SU-DHL-6 (cell line): ENCODE data around the gene EEF1E1.

Experiments used
- H2AFZ ChIP-seq: fragments of 200-600 bp; sonication (generic); 2 replicates; pipeline ENCODE4 v1.6.1; 2014; ENCODE audit warnings: low read depth, mild to moderate bottlenecking, moderate library complexity, mixed read lengths, antibody characterized with exemption, low read length; ENCODE audit not compliant: severe bottlenecking
- H3F3A ChIP-seq: fragments of 200-600 bp; shearing (Covaris generic); 2 replicates; pipeline ENCODE4 v1.6.0; 2016; ENCODE audit warnings: antibody characterized with exemption, mild to moderate bottlenecking; ENCODE audit not compliant: insufficient read depth
- H3K27ac ChIP-seq: fragments of 200-600 bp; sonication (generic); 2 replicates; pipeline ENCODE4 v1.5.1; 2016; ENCODE audit warnings: low read depth, mild to moderate bottlenecking, low read length, moderate library complexity, mixed read lengths
- H3K27me3 ChIP-seq: fragments of 200-600 bp; sonication (generic), shearing (Covaris generic); 2 replicates; pipeline ENCODE4 v1.6.0; 2014; ENCODE audit warnings: mild to moderate bottlenecking, low read length
- H3K36me3 ChIP-seq: fragments of 200-600 bp; sonication (generic); 2 replicates; pipeline ENCODE4 v1.6.1; 2014; ENCODE audit warnings: mild to moderate bottlenecking, low read length, mixed read lengths
- H3K4me2 ChIP-seq: fragments of 300-600, 200-600 bp; shearing (Covaris generic), sonication (generic); 2 replicates; pipeline ENCODE4 v1.6.0; 2014; ENCODE audit warnings: low read length, low read depth, mild to moderate bottlenecking; ENCODE audit not compliant: poor library complexity, severe bottlenecking
- H3K4me3 ChIP-seq: fragments of 200-600 bp; sonication (generic); 2 replicates; pipeline ENCODE4 v1.5.1; 2014; ENCODE audit warnings: antibody characterized with exemption, low read length, mild to moderate bottlenecking, mixed read lengths; ENCODE audit not compliant: insufficient read depth, poor library complexity, severe bottlenecking
- H3K79me2 ChIP-seq: fragments of 200-600 bp; sonication (generic); 2 replicates; pipeline ENCODE4 v1.6.1; 2014; ENCODE audit warnings: mild to moderate bottlenecking, low read length, moderate library complexity; ENCODE audit not compliant: insufficient read depth
- H3K9ac ChIP-seq: fragments of 200-600 bp; sonication (generic); 2 replicates; pipeline ENCODE4 v1.7.0; 2014; ENCODE audit warnings: mild to moderate bottlenecking, low read length
- H3K9me2 ChIP-seq: fragments of 200-600 bp; sonication (generic); replicated peaks from 2 replicates; pipeline ENCODE4 v1.6.1; 2014; ENCODE audit warnings: low read length; ENCODE audit not compliant: insufficient read depth
- H3K9me3 ChIP-seq: fragments of 200-600 bp; sonication (generic); 2 replicates; pipeline ENCODE4 v1.6.1; 2014; ENCODE audit warnings: low read length, mixed read lengths; ENCODE audit not compliant: insufficient read depth
- H4K20me1 ChIP-seq: fragments of 200-600 bp; sonication (generic); 2 replicates; pipeline ENCODE4 v1.6.1; 2014; ENCODE audit warnings: low read depth, mild to moderate bottlenecking, antibody characterized with exemption, low read length, moderate library complexity, mixed read lengths
- EZH2phosphoT487 ChIP-seq: fragments of 200-600 bp; sonication (generic), shearing (Covaris generic); conservative IDR thresholded peaks from 2 replicates; pipeline ENCODE4 v1.6.1; 2018; ENCODE audit warnings: mild to moderate bottlenecking, antibody characterized with exemption, low read length, moderate library complexity, mixed read lengths
- TF ChIP-seq, protein P1 (sequence below): fragments of 200-600 bp; sonication (generic); IDR thresholded peaks from one replicate; pipeline ENCODE4 v1.5.1; 2017; ENCODE audit warnings: antibody characterized with exemption, mild to moderate bottlenecking, low read length, moderate library complexity; ENCODE audit not compliant: insufficient read depth, poor library complexity, severe bottlenecking

Gene EEF1E1

DNA sequence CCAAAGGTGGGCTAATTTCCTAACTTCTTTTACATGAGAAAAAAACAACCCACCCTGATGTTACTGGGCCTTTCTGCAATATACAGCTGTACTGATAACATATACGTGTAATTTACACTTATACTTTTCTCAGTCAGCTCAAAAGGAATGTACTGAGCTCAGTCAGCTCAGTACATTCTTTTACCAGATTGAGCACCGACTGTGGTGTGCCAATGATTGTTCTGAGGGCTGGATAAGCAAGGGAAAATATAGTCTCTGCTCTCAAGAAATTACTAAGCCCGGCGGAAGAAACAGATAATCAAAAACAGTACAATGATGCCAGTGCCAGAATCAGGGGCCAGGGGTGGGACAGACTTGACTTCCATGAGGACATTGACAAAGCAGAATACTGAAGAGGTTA, 28.1 kb downstream of the EEF1E1 start:
- Histone ChIP-seq H3F3A (no peaks in the 10 kb centered on the region), H4K20me1 (no peaks in the 10 kb centered on the region), H3K9ac (no peak overlapping the region), H3K4me3 (no peak overlapping the region), H3K36me3 (peaks cover 3% of the 10 kb centered on the region; the same call in 1 of the 2 replicates), H3K79me2 (no peaks in the 10 kb centered on the region), H2AFZ (no peak overlapping the region), H3K9me2 (no peaks in the 10 kb centered on the region), H3K27ac (no peak overlapping the region), H3K27me3 (no peaks in the 10 kb centered on the region), H3K4me2 (no peak overlapping the region), H3K9me3 (no peaks in the 10 kb centered on the region)
- TF ChIP-seq, protein P1, sequence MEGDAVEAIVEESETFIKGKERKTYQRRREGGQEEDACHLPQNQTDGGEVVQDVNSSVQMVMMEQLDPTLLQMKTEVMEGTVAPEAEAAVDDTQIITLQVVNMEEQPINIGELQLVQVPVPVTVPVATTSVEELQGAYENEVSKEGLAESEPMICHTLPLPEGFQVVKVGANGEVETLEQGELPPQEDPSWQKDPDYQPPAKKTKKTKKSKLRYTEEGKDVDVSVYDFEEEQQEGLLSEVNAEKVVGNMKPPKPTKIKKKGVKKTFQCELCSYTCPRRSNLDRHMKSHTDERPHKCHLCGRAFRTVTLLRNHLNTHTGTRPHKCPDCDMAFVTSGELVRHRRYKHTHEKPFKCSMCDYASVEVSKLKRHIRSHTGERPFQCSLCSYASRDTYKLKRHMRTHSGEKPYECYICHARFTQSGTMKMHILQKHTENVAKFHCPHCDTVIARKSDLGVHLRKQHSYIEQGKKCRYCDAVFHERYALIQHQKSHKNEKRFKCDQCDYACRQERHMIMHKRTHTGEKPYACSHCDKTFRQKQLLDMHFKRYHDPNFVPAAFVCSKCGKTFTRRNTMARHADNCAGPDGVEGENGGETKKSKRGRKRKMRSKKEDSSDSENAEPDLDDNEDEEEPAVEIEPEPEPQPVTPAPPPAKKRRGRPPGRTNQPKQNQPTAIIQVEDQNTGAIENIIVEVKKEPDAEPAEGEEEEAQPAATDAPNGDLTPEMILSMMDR, result no peak
- no peak for TF ChIP-seq EZH2phosphoT487

DNA sequence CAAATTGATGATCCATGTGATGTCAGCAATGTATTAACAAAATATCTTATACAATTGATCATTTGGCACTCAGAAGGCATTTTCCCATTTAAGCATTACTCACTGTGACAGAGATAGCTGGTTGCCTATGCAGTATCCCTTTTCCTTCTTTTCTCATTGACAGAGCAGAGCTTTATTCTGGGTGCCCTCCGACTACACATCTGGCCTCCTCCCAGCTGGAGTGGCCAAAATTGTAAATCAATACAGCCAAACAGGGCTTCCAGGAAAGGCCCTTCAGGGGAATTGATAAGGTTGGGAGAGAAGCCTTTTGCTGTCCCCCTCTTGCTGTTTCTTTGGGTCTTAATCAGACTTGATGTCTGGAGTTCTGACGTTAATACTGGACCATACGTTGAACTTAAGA, 28.6 kb downstream of the EEF1E1 start:
- Histone ChIP-seq H3K27ac (no peak overlapping the region), H3K4me2 (no peak overlapping the region), H3K79me2 (no peaks in the 10 kb centered on the region), H3F3A (no peaks in the 10 kb centered on the region), H3K9me3 (no peaks in the 10 kb centered on the region), H4K20me1 (no peaks in the 10 kb centered on the region), H2AFZ (no peak overlapping the region), H3K27me3 (no peaks in the 10 kb centered on the region), H3K9ac (no peak overlapping the region), H3K4me3 (no peak overlapping the region), H3K36me3 (0 out of 2 replicates have a peak, but pooled peaks cover 3% of the 10 kb centered on the region), H3K9me2 (no peaks in the 10 kb centered on the region)
- TF ChIP-seq, protein P1, result no peak

DNA sequence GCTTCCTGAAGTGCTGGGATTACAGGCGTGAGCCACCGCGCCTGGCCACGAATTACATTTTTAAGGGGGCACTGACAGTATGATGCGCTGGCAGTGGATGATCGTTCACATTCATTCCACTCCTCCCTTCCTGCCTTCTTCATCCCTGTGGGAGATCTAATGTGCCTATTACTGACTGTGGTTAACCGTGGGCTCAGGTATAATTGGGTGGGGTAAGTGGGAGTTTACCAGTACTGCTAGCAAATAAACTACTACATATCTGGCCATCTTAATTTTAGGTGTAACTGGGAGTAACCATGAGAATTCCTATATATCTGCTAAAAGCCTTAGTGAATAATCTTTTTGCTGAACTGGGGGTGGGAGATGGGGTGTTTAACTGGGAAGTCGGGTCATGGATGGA, 31.6 kb downstream of the EEF1E1 start:
- no peak overlapping the region for H3K4me2 ChIP-seq
- no peak overlapping the region for H3K4me3 ChIP-seq
- H3K27ac ChIP-seq, result no peak overlapping the region
- no peaks in the 10 kb centered on the region for H4K20me1 ChIP-seq
- no peak overlapping the region for H3K9ac ChIP-seq
- no peaks in the 10 kb centered on the region for H3K36me3 ChIP-seq
- no peaks in the 10 kb centered on the region for H3K9me2 ChIP-seq
- H2AFZ ChIP-seq, result no peak overlapping the region
- no peaks in the 10 kb centered on the region for H3K9me3 ChIP-seq
- TF ChIP-seq, protein P1, result no peak
- TF ChIP-seq EZH2phosphoT487, result no peak
- no peaks in the 10 kb centered on the region for H3K79me2 ChIP-seq
- H3F3A ChIP-seq, result peaks cover 13% of the 10 kb centered on the region; the same call in 1 of the 2 replicates
- H3K27me3 ChIP-seq, result no peaks in the 10 kb centered on the region
